Subcutaneous abdominal adipose tissue (tissue), 5 donors: Measurements from ENCODE around the gene MEGF9.

Experiments used
- H3K27ac ChIP-seq: one replicate; pipeline ENCODE4 v1.7.0; 2013; ENCODE audit warnings: low read depth, mild to moderate bottlenecking, inconsistent platforms, low read length, moderate library complexity
- H3K27me3 ChIP-seq, 5 donors: one replicate each; pipeline ENCODE4 v1.7.0; 2013; ENCODE audit warnings: low read length in 5 of 5, inconsistent platforms in 1 of 5; ENCODE audit not compliant: control insufficient read depth in 5 of 5, insufficient read depth in 4 of 5
- H3K36me3 ChIP-seq, 5 donors: one replicate each; pipeline ENCODE4 v1.7.0; 2013; ENCODE audit warnings: low read length in 5 of 5; ENCODE audit not compliant: control insufficient read depth in 5 of 5, insufficient read depth in 5 of 5
- H3K4me1 ChIP-seq, 5 donors: one replicate each; pipeline ENCODE4 v1.7.0; 2013; ENCODE audit warnings: low read length in 5 of 5, mild to moderate bottlenecking in 3 of 5, moderate library complexity in 1 of 5; ENCODE audit not compliant: control insufficient read depth in 5 of 5, insufficient read depth in 5 of 5
- H3K4me3 ChIP-seq, 5 donors: one replicate each; pipeline ENCODE4 v1.7.0; 2013; ENCODE audit warnings: low read length in 5 of 5, low read depth in 1 of 5
- H3K9ac ChIP-seq, 5 donors: one replicate each; pipeline ENCODE4 v1.7.0; 2013; ENCODE audit warnings: low read length in 5 of 5, mild to moderate bottlenecking in 4 of 5, moderate library complexity in 3 of 5
- H3K9me3 ChIP-seq, 5 donors: one replicate each; pipeline ENCODE4 v1.7.0; 2013; ENCODE audit warnings: low read length in 5 of 5; ENCODE audit not compliant: control insufficient read depth in 5 of 5
- donor health status: healthy.
- donor health status: healthy.
- donor health status: healthy.
- donor health status: healthy.
- donor health status: healthy.

Gene MEGF9

DNA sequence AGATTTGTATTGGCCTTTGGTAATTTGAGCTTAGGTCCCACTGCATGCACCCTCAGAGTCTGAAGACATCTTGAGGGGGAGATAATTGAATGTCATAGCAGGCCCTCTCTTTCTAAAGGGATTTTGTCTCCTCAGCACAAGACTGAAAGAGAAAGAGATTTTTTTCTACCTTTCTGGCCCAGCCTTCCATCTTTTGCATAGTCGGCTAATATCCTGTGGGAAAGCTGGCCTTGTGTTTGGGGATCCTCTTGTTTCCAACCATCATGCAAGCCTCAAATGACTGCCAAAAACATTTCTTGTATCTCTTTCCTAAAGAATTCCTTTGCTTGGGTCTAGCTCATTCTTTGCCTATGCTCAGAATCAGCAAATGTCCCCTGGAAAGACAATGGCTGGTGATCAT is 92.3 kb downstream of the MEGF9 start:
- no peak overlapping the region for H3K27ac ChIP-seq
- no peak overlapping the region for H3K4me3 ChIP-seq
- H3K27me3 ChIP-seq, result no peaks in the 10 kb centered on the region
- no peak overlapping the region for H3K9ac ChIP-seq
- peaks cover 0 to 7% (median 0%) of the 10 kb centered on the region in 5 donors for H3K36me3 ChIP-seq
- no peaks in the 10 kb centered on the region for H3K9me3 ChIP-seq
- peaks cover 0 to 7% (median 3%) of the 10 kb centered on the region in 5 donors for H3K4me1 ChIP-seq

DNA sequence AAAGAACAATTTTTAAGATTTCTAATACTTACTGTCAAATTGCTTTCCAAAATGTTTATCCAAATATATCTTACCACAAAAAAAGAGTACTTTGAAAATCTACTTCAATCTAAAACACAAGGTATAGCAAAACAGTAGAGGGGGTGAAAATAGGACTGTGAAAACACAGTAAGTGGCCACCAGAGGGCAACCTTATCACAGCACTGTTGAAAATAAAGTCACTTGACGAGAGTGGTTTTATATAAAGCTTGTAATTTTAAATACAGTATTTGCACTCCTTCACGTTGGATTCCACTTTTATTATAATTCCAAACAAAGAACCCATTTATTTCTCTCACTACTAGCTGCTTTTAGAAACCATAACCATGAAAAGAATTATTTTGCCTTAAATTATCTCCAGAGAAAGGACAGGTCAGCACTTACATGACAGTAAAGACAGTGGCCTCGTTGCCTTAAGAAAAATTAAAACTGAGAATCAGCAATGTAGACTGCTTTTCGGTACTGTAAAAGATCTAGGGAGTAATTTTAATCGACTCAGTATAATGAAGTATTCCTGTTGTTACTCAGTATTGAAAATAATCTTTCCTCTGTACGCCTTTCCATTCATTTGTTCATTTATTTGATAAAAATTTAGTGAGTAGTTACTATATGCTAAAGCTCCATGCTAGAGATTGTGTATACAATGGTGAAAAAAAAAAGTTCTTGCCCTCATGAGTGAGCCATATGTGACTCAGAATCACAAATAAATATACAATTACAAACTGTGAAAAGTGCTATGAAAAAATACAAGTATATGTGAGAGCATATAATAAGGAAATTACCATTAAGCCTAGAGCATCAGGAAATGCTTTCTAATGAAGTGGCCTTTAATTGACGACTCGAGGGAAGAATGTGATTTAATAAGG is 94.3 kb downstream of the MEGF9 start:
- no peaks in the 10 kb centered on the region for H3K9me3 ChIP-seq
- H3K27me3 ChIP-seq, result no peaks in the 10 kb centered on the region
- no peak overlapping the region for H3K4me3 ChIP-seq
- peak overlapping the region; percentile 14 for H3K27ac ChIP-seq
- H3K9ac ChIP-seq, result peak overlapping the region in 1 of 5 donors; percentile 49
- H3K36me3 ChIP-seq, result peaks cover 0 to 7% (median 0%) of the 10 kb centered on the region in 5 donors
- H3K4me1 ChIP-seq, result peaks cover 0 to 5% (median 0%) of the 10 kb centered on the region in 5 donors

DNA sequence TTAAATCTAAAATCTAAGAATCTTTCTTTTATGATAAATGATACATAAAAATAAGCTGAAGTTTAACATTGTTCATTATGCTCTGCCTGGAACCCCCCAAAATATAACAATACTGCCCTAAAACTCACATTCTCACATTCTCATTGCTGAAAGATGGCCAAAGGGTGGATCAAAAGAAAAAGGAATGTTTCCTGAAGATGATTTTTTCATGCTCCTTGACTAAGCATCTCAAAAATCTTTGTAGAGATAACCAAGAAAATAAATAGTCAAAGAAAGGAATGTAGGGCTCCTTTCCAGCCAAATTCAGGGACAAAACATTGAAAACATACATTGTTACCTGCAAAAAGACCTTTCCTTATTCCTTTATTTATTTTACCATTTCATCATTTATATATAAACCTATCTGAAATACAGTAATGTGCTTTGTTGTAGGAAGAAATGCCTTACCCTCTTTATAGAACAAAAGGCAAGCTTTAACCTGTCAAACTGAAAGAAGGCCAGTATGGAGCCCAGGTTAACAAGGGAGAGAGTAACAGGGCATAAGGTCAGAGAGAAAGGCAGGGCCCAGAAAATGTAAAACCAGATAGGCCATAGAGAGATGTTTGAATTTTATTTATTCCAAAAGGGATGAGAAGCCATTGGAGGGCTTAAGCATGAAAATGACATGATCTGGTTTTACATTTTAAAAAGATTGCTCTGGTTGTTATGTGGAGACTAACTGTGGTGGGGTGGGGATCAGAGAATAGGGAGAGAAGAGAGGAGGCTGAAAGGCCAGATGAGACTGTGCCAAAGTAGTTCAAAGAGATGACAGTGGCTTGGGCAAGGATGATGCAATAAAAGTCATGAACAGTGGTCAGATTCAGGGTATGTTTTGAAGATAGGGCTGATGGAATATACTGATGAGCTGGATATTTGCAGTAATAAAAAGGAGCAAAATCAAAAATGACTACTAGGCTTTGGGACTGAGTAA is 97.0 kb downstream of the MEGF9 start:
- Histone ChIP-seq H3K4me3 (no peak overlapping the region), H3K9ac (peak overlapping the region in 1 of 5 donors; percentile 9), H3K27ac (no peak overlapping the region), H3K9me3 (no peaks in the 10 kb centered on the region), H3K4me1 (peaks cover 0 to 5% (median 0%) of the 10 kb centered on the region in 5 donors), H3K36me3 (peaks cover 0 to 7% (median 0%) of the 10 kb centered on the region in 5 donors), H3K27me3 (no peaks in the 10 kb centered on the region)

DNA sequence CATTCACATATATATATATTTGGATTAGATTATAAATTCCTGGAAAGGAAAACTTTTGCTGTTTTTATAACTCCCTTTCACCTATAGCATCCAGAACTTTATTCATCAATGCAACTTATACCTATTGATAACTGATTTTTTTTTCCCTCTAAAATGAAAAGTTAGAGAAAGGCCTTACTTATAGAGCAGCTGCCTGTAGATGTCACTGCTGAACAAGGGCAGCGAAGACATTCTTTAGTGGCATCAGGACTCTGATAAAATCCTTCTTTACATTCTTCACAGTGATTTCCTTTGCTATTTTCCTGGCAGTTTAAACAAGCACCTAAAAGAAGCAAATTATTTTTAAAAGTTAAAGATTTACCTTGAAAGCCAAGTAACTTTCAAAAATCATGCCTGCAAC is 102.1 kb downstream of the MEGF9 start:
- Histone ChIP-seq H3K9me3 (no peaks in the 10 kb centered on the region), H3K4me1 (no peaks in the 10 kb centered on the region), H3K27ac (no peak overlapping the region), H3K4me3 (no peak overlapping the region), H3K9ac (no peak overlapping the region), H3K36me3 (peaks cover 5 to 22% (median 9%) of the 10 kb centered on the region in 5 donors), H3K27me3 (no peaks in the 10 kb centered on the region)

DNA sequence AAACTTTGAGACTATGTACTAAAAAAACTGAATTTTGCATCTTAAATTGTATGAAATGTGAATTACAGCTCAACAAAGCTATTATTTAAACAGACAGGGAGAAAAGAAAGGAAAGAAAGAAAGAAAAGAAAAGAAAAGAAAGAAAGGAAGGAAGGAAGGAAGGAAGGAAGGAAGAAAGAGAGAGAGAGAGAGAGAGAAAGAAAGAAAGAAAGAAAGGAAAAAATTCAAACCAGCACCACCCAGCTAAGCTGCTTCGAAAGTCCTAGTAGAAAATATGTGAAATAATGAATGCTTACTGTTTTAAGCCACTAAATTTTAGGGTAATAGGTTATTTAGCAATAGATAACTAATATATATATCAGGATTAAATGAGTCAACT is 102.6 kb downstream of the MEGF9 start:
- no peak overlapping the region for H3K4me3 ChIP-seq
- no peaks in the 10 kb centered on the region for H3K4me1 ChIP-seq
- H3K36me3 ChIP-seq, result peaks cover 9 to 27% (median 14%) of the 10 kb centered on the region in 5 donors
- no peaks in the 10 kb centered on the region for H3K27me3 ChIP-seq
- H3K9me3 ChIP-seq, result no peaks in the 10 kb centered on the region
- H3K27ac ChIP-seq, result no peak overlapping the region
- no peak overlapping the region for H3K9ac ChIP-seq

DNA sequence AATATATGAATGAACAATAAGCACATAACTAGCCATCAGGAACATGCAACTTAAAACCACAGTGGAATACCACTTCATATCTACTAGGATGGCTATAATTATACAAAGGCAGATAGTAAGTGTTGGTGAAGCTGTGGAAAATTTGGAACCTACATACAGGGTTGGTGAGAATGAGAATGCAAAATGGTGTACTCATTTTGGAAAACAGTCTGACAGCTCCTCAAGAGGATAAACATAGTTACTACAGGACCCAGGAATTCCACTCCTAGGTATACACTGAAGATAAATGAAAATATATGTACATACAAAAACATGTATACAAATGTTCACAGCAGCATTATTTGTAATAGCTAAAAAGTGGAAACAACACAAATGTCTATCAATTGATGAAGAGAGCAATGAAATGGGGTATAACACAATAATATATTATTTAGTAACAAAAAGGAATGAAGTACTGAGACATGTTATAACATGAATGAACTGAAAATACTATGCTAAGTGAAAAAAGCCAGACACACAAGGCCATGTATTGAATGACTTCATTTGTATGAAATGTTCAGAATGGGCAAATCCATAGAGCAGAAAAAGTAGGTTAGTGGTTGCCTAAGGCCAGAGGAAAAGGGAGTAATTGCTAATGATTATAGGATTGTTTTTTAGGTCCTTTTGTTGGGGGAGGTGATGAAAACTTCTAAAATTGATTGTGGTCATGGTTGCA is 103.1 kb downstream of the MEGF9 start:
- Histone ChIP-seq H3K27me3 (no peaks in the 10 kb centered on the region), H3K9ac (no peak overlapping the region), H3K27ac (no peak overlapping the region), H3K9me3 (no peaks in the 10 kb centered on the region), H3K4me3 (no peak overlapping the region), H3K36me3 (peaks cover 13 to 33% (median 14%) of the 10 kb centered on the region in 5 donors), H3K4me1 (no peaks in the 10 kb centered on the region)

DNA sequence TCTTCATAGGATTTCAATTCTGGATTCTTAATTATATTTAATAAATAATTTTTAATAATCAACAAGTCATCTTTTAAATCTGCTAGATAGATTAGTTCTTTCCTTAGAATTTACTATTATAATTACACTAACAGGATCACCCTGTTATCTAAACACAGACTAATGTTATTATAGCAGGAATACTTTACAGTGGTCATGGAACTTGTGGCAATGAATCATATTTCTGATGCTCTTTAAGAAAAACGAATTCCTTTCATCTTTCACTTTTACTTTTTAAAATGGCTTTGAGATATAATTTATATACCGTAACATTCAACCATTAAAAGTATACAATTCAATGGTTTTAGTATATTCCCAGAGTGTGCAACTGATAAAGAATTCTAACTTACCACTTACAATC is 104.6 kb downstream of the MEGF9 start:
- H3K36me3 ChIP-seq, result peaks cover 21 to 40% (median 23%) of the 10 kb centered on the region in 5 donors
- no peak overlapping the region for H3K4me3 ChIP-seq
- H3K27me3 ChIP-seq, result no peaks in the 10 kb centered on the region
- H3K27ac ChIP-seq, result no peak overlapping the region
- no peak overlapping the region for H3K9ac ChIP-seq
- H3K4me1 ChIP-seq, result no peaks in the 10 kb centered on the region
- no peaks in the 10 kb centered on the region for H3K9me3 ChIP-seq

DNA sequence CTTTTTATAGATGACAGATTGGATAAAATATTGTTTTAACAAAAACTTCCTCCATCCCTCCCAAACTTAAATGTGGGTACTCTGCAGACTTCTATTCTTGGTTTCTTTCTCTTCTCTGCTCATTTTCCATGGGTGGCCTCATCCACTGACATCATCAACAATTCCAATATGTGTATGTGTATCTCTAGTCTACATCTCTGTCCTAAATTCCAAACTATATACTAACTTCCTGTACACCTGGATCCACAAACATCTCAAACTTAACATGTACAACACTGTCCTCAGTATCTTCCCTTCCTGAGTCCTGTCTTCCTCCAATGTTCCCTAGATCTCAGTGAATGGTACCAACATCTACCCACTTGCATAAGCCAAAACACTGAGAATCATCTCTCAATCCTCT is 105.8 kb downstream of the MEGF9 start:
- H3K4me3 ChIP-seq, result no peak overlapping the region
- H3K9me3 ChIP-seq, result no peaks in the 10 kb centered on the region
- H3K4me1 ChIP-seq, result no peaks in the 10 kb centered on the region
- no peak overlapping the region for H3K27ac ChIP-seq
- peaks cover 22 to 46% (median 28%) of the 10 kb centered on the region in 5 donors for H3K36me3 ChIP-seq
- no peak overlapping the region for H3K9ac ChIP-seq
- no peaks in the 10 kb centered on the region for H3K27me3 ChIP-seq

DNA sequence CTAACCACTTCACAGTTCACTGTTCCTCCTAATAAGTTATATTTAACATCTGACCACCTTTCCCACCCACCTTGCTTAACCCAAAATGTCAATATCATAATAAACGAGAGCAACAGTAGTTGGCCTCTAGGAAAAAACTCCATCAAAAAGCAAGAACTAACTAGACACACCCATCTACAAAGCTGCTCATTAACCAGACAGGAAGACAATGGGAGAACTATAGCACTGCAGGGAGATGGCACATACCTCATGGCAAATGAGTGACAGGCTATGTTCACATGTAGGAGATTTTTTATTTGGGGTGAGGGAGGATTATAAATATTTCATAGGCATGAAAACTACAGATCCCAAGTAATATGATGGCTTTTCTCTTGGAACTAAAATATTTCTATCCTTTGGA is 110.7 kb downstream of the MEGF9 start:
- Histone ChIP-seq H3K27me3 (no peaks in the 10 kb centered on the region), H3K27ac (no peak overlapping the region), H3K9me3 (no peaks in the 10 kb centered on the region), H3K4me1 (no peaks in the 10 kb centered on the region), H3K36me3 (peaks cover 20 to 34% (median 25%) of the 10 kb centered on the region in 5 donors), H3K9ac (no peak overlapping the region), H3K4me3 (no peak overlapping the region)
